Smooth muscle cell (in vitro differentiated cells): ENCODE measurements around the gene DTX4. TPM values are rescaled to one million over a fixed set of nuclear protein-coding genes. Genes with fewer than 3 reads are reported as not detected.

Experiments used
- DNase-seq: peaks from one replicate; lab custom pipeline; 2025; ENCODE audit not compliant: unreplicated experiment; lab: John Stamatoyannopoulos, UW
- H2AFZ ChIP-seq: fragments of 200-600 bp; sonication (generic); 2 replicates; pipeline ENCODE4 v1.6.0; 2016; ENCODE audit warnings: antibody characterized with exemption, low read depth, mild to moderate bottlenecking
- H3F3A ChIP-seq: fragments of 200-600 bp; sonication (generic); 2 replicates; pipeline ENCODE4 v1.6.0; 2017; ENCODE audit warnings: antibody characterized with exemption, low read depth
- H3K27ac ChIP-seq: fragments of 200-600 bp; sonication (generic); 2 replicates; pipeline ENCODE4 v1.5.1; 2016; ENCODE audit warnings: low read depth, mild to moderate bottlenecking
- H3K27me3 ChIP-seq: fragments of 200-600 bp; sonication (generic); 2 replicates; pipeline ENCODE4 v1.6.1; 2016; ENCODE audit warnings: low read depth, mild to moderate bottlenecking
- H3K36me3 ChIP-seq: fragments of 200-600 bp; sonication (generic); 2 replicates; pipeline ENCODE4 v1.5.1; 2016; ENCODE audit warnings: low read depth
- H3K4me1 ChIP-seq: fragments of 200-600 bp; sonication (generic); 2 replicates; pipeline ENCODE4 v1.5.1; 2016; ENCODE audit warnings: low read depth
- H3K4me2 ChIP-seq: fragments of 200-600 bp; sonication (generic); 2 replicates; pipeline ENCODE4 v1.6.0; 2016; ENCODE audit warnings: mild to moderate bottlenecking
- H3K4me3 ChIP-seq: fragments of 200-600 bp; sonication (generic); 2 replicates; pipeline ENCODE4 v1.5.1; 2016; ENCODE audit warnings: mild to moderate bottlenecking
- H3K79me2 ChIP-seq: fragments of 200-600 bp; sonication (generic); 2 replicates; pipeline ENCODE4 v1.6.0; 2016; ENCODE audit warnings: low read depth, mild to moderate bottlenecking
- H3K9ac ChIP-seq: fragments of 200-600 bp; sonication (generic); 2 replicates; pipeline ENCODE4 v1.6.0; 2016; ENCODE audit warnings: low read depth
- H3K9me3 ChIP-seq: fragments of 200-600 bp; sonication (generic); replicated peaks from 2 replicates; pipeline ENCODE4 v1.5.1; 2016; ENCODE audit warnings: low read depth
- H4K20me1 ChIP-seq: fragments of 200-600 bp; sonication (generic); 2 replicates; pipeline ENCODE4 v1.6.0; 2016; ENCODE audit warnings: low read depth
- CTCF ChIP-seq: fragments of 200-600 bp; sonication (generic); IDR thresholded peaks from 2 replicates; pipeline ENCODE4 v1.5.1; 2017; ENCODE audit warnings: borderline replicate concordance, mild to moderate bottlenecking, antibody characterized with exemption; ENCODE audit not compliant: insufficient read depth, poor library complexity, severe bottlenecking
- WGBS: methylation state at CpG from one replicate; pipeline ENCODE4 v1.1.7; 2016; ENCODE audit warnings: low lambda C conversion rate; 5-methylcytosine and 5-hydroxymethylcytosine counted together
- polyA plus RNA-seq: library from polyadenylated mRNA; unstranded; fragments of >200 nt; fragmentation: Nextera tagmentation; extraction: Ambion mirVana; gene quantifications from 2 replicates; pipeline ENCODE4 v1.2.1, GENCODE V29; 2016
- total RNA-seq: library from RNA; depleted of rRNA; stranded (reverse); fragments of >200 nt; gene quantifications from 2 replicates; pipeline ENCODE4 v1.2.3, GENCODE V29; 2014

The DTX4 gene
- total and polyA plus RNA-seq, 2 experiments from 2014 or later, result 10.2 to 13.0 TPM

- WGBS, result 98% methylated on average over 2 of the region's 2 CpGs
- Histone ChIP-seq H3K36me3 (peaks cover 10% of the 10 kb centered on the region), H3K9ac (no peak overlapping the region), H3K4me3 (no peak overlapping the region), H3K4me2 (no peak overlapping the region), H3K27ac (no peak overlapping the region), H3K27me3 (no peaks in the 10 kb centered on the region), H3K4me1 (peaks cover 5% of the 10 kb centered on the region), H4K20me1 (peaks cover 3% of the 10 kb centered on the region), H3F3A (no peaks in the 10 kb centered on the region), H2AFZ (no peak overlapping the region), H3K79me2 (no peaks in the 10 kb centered on the region), H3K9me3 (no peaks in the 10 kb centered on the region)
- no peak for DNase-seq
- no peak for TF ChIP-seq CTCF
These were observed 24.8 kb downstream of the DTX4 start for GRCh38 chr11:59196777-59197176.

- Histone ChIP-seq H3K9me3 (no peaks in the 10 kb centered on the region), H3K27me3 (no peaks in the 10 kb centered on the region), H3K4me2 (no peak overlapping the region), H3F3A (no peaks in the 10 kb centered on the region), H3K36me3 (peaks cover 7% of the 10 kb centered on the region), H3K4me1 (peaks cover 5% of the 10 kb centered on the region), H3K79me2 (no peaks in the 10 kb centered on the region), H3K4me3 (no peak overlapping the region), H4K20me1 (peaks cover 3% of the 10 kb centered on the region), H2AFZ (no peak overlapping the region), H3K9ac (no peak overlapping the region), H3K27ac (no peak overlapping the region)
- DNase-seq, result peak; percentile 30
- TF ChIP-seq CTCF, result no peak
- WGBS, result 64% methylated on average over 9 of the region's 9 CpGs
These were observed 26.1 kb downstream of the DTX4 start for GRCh38 chr11:59197991-59198390.

GRCh38 chr11:59198726-59199125, 26.8 kb downstream of the DTX4 start:
- Histone ChIP-seq H3K27ac (no peak overlapping the region), H3K79me2 (no peaks in the 10 kb centered on the region), H3F3A (no peaks in the 10 kb centered on the region), H3K4me3 (no peak overlapping the region), H4K20me1 (peaks cover 3% of the 10 kb centered on the region), H3K36me3 (peaks cover 7% of the 10 kb centered on the region), H3K4me1 (peaks cover 5% of the 10 kb centered on the region), H3K4me2 (no peak overlapping the region), H3K9ac (no peak overlapping the region), H2AFZ (no peak overlapping the region), H3K27me3 (no peaks in the 10 kb centered on the region), H3K9me3 (no peaks in the 10 kb centered on the region)
- TF ChIP-seq CTCF, result no peak
- DNase-seq, result no peak
- WGBS, result 96% methylated on average over 2 of the region's 2 CpGs
